Smooth muscle cell (in vitro differentiated cells): ENCODE measurements around the gene WASHC1. TPM values are rescaled to one million over a fixed set of nuclear protein-coding genes. Genes with fewer than 3 reads are reported as not detected.
"Not testable (repeated sequence)": the region's sequence is repeated elsewhere in the genome, so short reads cannot be mapped to it uniquely, and the experiment has no call there.

Source experiments
- DNase-seq: peaks from one replicate; lab custom pipeline; 2025; ENCODE audit not compliant: unreplicated experiment; lab: John Stamatoyannopoulos, UW
- H2AFZ ChIP-seq: fragments of 200-600 bp; sonication (generic); 2 replicates; pipeline ENCODE4 v1.6.0; 2016; ENCODE audit warnings: antibody characterized with exemption, low read depth, mild to moderate bottlenecking
- H3F3A ChIP-seq: fragments of 200-600 bp; sonication (generic); 2 replicates; pipeline ENCODE4 v1.6.0; 2017; ENCODE audit warnings: antibody characterized with exemption, low read depth
- H3K27ac ChIP-seq: fragments of 200-600 bp; sonication (generic); 2 replicates; pipeline ENCODE4 v1.5.1; 2016; ENCODE audit warnings: low read depth, mild to moderate bottlenecking
- H3K27me3 ChIP-seq: fragments of 200-600 bp; sonication (generic); 2 replicates; pipeline ENCODE4 v1.6.1; 2016; ENCODE audit warnings: low read depth, mild to moderate bottlenecking
- H3K36me3 ChIP-seq: fragments of 200-600 bp; sonication (generic); 2 replicates; pipeline ENCODE4 v1.5.1; 2016; ENCODE audit warnings: low read depth
- H3K4me1 ChIP-seq: fragments of 200-600 bp; sonication (generic); 2 replicates; pipeline ENCODE4 v1.5.1; 2016; ENCODE audit warnings: low read depth
- H3K4me2 ChIP-seq: fragments of 200-600 bp; sonication (generic); 2 replicates; pipeline ENCODE4 v1.6.0; 2016; ENCODE audit warnings: mild to moderate bottlenecking
- H3K4me3 ChIP-seq: fragments of 200-600 bp; sonication (generic); 2 replicates; pipeline ENCODE4 v1.5.1; 2016; ENCODE audit warnings: mild to moderate bottlenecking
- H3K79me2 ChIP-seq: fragments of 200-600 bp; sonication (generic); 2 replicates; pipeline ENCODE4 v1.6.0; 2016; ENCODE audit warnings: low read depth, mild to moderate bottlenecking
- H3K9ac ChIP-seq: fragments of 200-600 bp; sonication (generic); 2 replicates; pipeline ENCODE4 v1.6.0; 2016; ENCODE audit warnings: low read depth
- H3K9me3 ChIP-seq: fragments of 200-600 bp; sonication (generic); replicated peaks from 2 replicates; pipeline ENCODE4 v1.5.1; 2016; ENCODE audit warnings: low read depth
- H4K20me1 ChIP-seq: fragments of 200-600 bp; sonication (generic); 2 replicates; pipeline ENCODE4 v1.6.0; 2016; ENCODE audit warnings: low read depth
- WGBS: methylation state at CpG from one replicate; pipeline ENCODE4 v1.1.7; 2016; ENCODE audit warnings: low lambda C conversion rate; 5-methylcytosine and 5-hydroxymethylcytosine counted together
- polyA plus RNA-seq: library from polyadenylated mRNA; unstranded; fragments of >200 nt; fragmentation: Nextera tagmentation; extraction: Ambion mirVana; gene quantifications from 2 replicates; pipeline ENCODE4 v1.2.1, GENCODE V29; 2016
- total RNA-seq: library from RNA; depleted of rRNA; stranded (reverse); fragments of >200 nt; gene quantifications from 2 replicates; pipeline ENCODE4 v1.2.3, GENCODE V29; 2014
- TF ChIP-seq, protein P1 (sequence below): fragments of 200-600 bp; sonication (generic); IDR thresholded peaks from 2 replicates; pipeline ENCODE4 v1.5.1; 2017; ENCODE audit warnings: borderline replicate concordance, mild to moderate bottlenecking, antibody characterized with exemption; ENCODE audit not compliant: insufficient read depth, poor library complexity, severe bottlenecking

Gene WASHC1
- total and polyA plus RNA-seq, 2 experiments from 2014 or later = 4.0 to 9.9 TPM

DNA sequence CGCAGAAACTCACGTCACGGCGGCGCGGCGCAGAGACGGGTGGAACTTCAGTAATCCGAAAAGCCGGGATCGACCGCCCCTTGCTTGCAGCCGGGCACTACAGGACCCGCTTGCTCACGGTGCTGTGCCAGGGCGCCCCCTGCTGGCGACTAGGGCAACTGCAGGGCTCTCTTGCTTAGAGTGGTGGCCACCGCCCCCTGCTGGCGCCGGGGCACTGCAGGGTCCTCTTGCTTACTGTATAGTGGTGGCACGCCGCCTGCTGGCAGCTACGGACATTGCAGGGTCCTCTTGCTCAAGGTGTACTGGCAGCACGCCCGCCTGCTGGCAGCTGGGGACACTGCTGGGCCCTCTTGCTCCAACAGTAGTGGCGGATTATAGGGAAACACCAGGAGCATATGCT lies 18.1 kb downstream of the WASHC1 start:
- H3K36me3 ChIP-seq, DNase-seq: not testable (repeated sequence)

DNA sequence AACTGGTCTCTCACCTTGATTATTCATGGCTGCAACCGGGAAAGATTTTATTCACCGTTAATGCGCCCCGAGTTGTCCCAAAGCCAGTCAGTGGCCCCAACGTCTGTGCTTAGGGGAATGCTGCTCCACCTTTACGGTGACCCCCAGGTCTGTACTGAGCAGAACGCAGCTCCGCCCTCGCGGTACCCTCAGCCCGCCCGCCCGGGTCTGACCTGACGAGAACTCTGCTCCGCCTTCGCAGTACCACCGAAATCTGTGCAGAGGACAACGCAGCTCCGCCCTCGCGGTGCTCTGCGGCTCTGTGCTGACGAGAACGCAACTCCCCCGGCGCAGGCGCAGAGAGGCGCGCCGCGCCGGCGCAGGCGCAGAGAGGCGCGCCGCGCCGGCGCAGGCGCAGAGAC lies 18.6 kb downstream of the WASHC1 start:
- not testable (repeated sequence) for H2AFZ ChIP-seq
- WGBS = 78% methylated on average over 38 of the region's 41 CpGs

More for the DNA sequence above, 18.1 kb downstream of the WASHC1 start:
- H4K20me1 ChIP-seq, H3K27ac ChIP-seq, H2AFZ ChIP-seq, H3K9me3 ChIP-seq, H3K4me2 ChIP-seq, H3K4me3 ChIP-seq, H3K9ac ChIP-seq, H3F3A ChIP-seq, H3K4me1 ChIP-seq, H3K27me3 ChIP-seq, H3K79me2 ChIP-seq: not testable (repeated sequence)
- WGBS = 66% methylated on average over 16 of the region's 26 CpGs
- TF ChIP-seq, protein P1, sequence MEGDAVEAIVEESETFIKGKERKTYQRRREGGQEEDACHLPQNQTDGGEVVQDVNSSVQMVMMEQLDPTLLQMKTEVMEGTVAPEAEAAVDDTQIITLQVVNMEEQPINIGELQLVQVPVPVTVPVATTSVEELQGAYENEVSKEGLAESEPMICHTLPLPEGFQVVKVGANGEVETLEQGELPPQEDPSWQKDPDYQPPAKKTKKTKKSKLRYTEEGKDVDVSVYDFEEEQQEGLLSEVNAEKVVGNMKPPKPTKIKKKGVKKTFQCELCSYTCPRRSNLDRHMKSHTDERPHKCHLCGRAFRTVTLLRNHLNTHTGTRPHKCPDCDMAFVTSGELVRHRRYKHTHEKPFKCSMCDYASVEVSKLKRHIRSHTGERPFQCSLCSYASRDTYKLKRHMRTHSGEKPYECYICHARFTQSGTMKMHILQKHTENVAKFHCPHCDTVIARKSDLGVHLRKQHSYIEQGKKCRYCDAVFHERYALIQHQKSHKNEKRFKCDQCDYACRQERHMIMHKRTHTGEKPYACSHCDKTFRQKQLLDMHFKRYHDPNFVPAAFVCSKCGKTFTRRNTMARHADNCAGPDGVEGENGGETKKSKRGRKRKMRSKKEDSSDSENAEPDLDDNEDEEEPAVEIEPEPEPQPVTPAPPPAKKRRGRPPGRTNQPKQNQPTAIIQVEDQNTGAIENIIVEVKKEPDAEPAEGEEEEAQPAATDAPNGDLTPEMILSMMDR = peak; percentile 62

DNA sequence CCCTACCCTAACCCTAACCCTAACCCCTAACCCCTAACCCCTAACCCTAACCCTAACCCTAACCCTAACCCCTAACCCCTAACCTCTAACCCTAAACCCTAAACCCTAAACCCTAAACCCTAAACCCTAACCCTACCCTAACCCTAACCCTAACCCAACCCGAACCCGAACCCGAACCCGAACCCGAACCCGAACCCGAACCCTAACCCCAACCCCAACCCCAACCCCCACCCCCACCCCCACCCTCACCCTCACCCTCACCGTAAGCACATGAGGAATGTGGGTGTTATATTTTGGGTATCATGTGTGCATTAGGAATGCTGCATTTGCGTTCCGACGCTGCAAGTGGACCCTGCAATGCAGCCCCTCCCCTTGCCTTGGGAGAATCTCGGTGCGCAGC lies 19.0 kb downstream of the WASHC1 start:
- not testable (repeated sequence) for H3F3A ChIP-seq, H3K9me3 ChIP-seq, H3K4me1 ChIP-seq, H3K27ac ChIP-seq, H3K36me3 ChIP-seq, H2AFZ ChIP-seq, H3K9ac ChIP-seq, H3K27me3 ChIP-seq, DNase-seq, H3K4me2 ChIP-seq, H3K79me2 ChIP-seq, H4K20me1 ChIP-seq
- WGBS = 75% methylated on average over 8 of the region's 13 CpGs
- peak overlapping the region; percentile 41 for H3K4me3 ChIP-seq

More for the DNA sequence above, 18.6 kb downstream of the WASHC1 start:
- peak overlapping the region; percentile 41 for H3K4me3 ChIP-seq
- not testable (repeated sequence) for H3K4me1 ChIP-seq, H3K36me3 ChIP-seq, H3K27me3 ChIP-seq, H3K9me3 ChIP-seq, H3K79me2 ChIP-seq, DNase-seq, H3K9ac ChIP-seq, H4K20me1 ChIP-seq, H3K27ac ChIP-seq, H3F3A ChIP-seq
- peak overlapping the region; percentile 51 for H3K4me2 ChIP-seq

Other genes starting within 250 kb of the WASHC1 start
- gene FOXD4, start 89.0 kb upstream of the WASHC1 start, total RNA-seq = 0.31 TPM in 1 of 2 replicates, not detected in the other
- 0.18 and 0.23 TPM in 2 replicates for gene FOXD4, start 89.0 kb upstream of the WASHC1 start, polyA plus RNA-seq
- gene ZNG1A, start 149.6 kb upstream of the WASHC1 start, total RNA-seq = 22.6 and 31.1 TPM in 2 replicates
- 37.5 and 50.3 TPM in 2 replicates for gene ZNG1A, start 149.6 kb upstream of the WASHC1 start, polyA plus RNA-seq
- gene DOCK8, start 185.4 kb upstream of the WASHC1 start, total RNA-seq = 4.9 and 6.6 TPM in 2 replicates
- gene DOCK8, start 185.4 kb upstream of the WASHC1 start, polyA plus RNA-seq = 0.18 and 3.4 TPM in 2 replicates